Medulla oblongata (tissue), 1 donor: Measurements from ENCODE around the gene MRPL36.

Experiments
- DNase-seq: peaks from one replicate; pipeline ENCODE4 v3.0.0-alpha.2; 2015; ENCODE audit errors: extremely low spot score

Gene MRPL36

GRCh38 chr5:1781726-1782384 lies 17.8 kb downstream of the MRPL36 start:
- DNase-seq = no peak

GRCh38 chr5:1781107-1781506 lies 18.5 kb downstream of the MRPL36 start:
- DNase-seq = no peak

- no peak for DNase-seq
These were observed 19.1 kb downstream of the MRPL36 start for GRCh38 chr5:1780614-1780930.

GRCh38 chr5:1779782-1780613 lies 19.6 kb downstream of the MRPL36 start:
- DNase-seq = no peak

- no peak for DNase-seq
These were observed 20.5 kb downstream of the MRPL36 start for GRCh38 chr5:1779021-1779680.

- DNase-seq = no peak
These were observed 21.3 kb downstream of the MRPL36 start for GRCh38 chr5:1778138-1779020.

GRCh38 chr5:1777281-1778137 lies 22.1 kb downstream of the MRPL36 start:
- no peak for DNase-seq

GRCh38 chr5:1776831-1777230 lies 22.8 kb downstream of the MRPL36 start:
- DNase-seq = no peak

GRCh38 chr5:1772634-1773033 lies 27.0 kb downstream of the MRPL36 start:
- no peak for DNase-seq

GRCh38 chr5:1771149-1772065 lies 28.2 kb downstream of the MRPL36 start:
- no peak for DNase-seq

- no peak for DNase-seq
These were observed 29.2 kb downstream of the MRPL36 start for GRCh38 chr5:1770443-1770802.

- DNase-seq = no peak
These were observed 29.7 kb downstream of the MRPL36 start for GRCh38 chr5:1769752-1770442.

GRCh38 chr5:1769017-1769640 lies 30.5 kb downstream of the MRPL36 start:
- no peak for DNase-seq

GRCh38 chr5:1768283-1769000 lies 31.2 kb downstream of the MRPL36 start:
- DNase-seq = no peak

- no peak for DNase-seq
These were observed 31.9 kb downstream of the MRPL36 start for GRCh38 chr5:1767524-1768282.

GRCh38 chr5:1765880-1766235 lies 33.8 kb downstream of the MRPL36 start:
- DNase-seq = no peak

- no peak for DNase-seq
These were observed 34.3 kb downstream of the MRPL36 start for GRCh38 chr5:1765141-1765879.
